ENCODE measurements around the gene INSRR.

The INSRR gene

GRCh38 chr1:156808186-156809030, 50.5 kb downstream of the INSRR start:
- in situ Hi-C loops (cut with MboI; ENCODE audit: low sequenced_read_pairs): no loop called here

GRCh38 chr1:156807627-156808026, 51.3 kb downstream of the INSRR start:
- in situ Hi-C loops (cut with MboI; ENCODE audit: low sequenced_read_pairs): no loop called here

- in situ Hi-C loops (cut with MboI; ENCODE audit: low sequenced_read_pairs): no loop called here
Measured at GRCh38 chr1:156806512-156807440, 52.1 kb downstream of the INSRR start.

GRCh38 chr1:156805766-156806511, 53.0 kb downstream of the INSRR start:
- in situ Hi-C loops (cut with MboI; ENCODE audit: low sequenced_read_pairs): no loop called here

GRCh38 chr1:156804572-156805243, 54.2 kb downstream of the INSRR start:
- in situ Hi-C loops (cut with MboI; ENCODE audit: low sequenced_read_pairs): no loop called here

- in situ Hi-C loops (cut with MboI; ENCODE audit: low sequenced_read_pairs): no loop called here
Measured at GRCh38 chr1:156804026-156804425, 54.9 kb downstream of the INSRR start.

GRCh38 chr1:156803086-156803851, 55.6 kb downstream of the INSRR start:
- in situ Hi-C loops (cut with MboI; ENCODE audit: low sequenced_read_pairs): no loop called here

- in situ Hi-C loops (cut with MboI; ENCODE audit: low sequenced_read_pairs): no loop called here
Measured at GRCh38 chr1:156802421-156802935, 56.4 kb downstream of the INSRR start.

GRCh38 chr1:156801409-156802121, 57.4 kb downstream of the INSRR start:
- in situ Hi-C loops (cut with MboI; ENCODE audit: low sequenced_read_pairs): no loop called here

- in situ Hi-C loops (cut with MboI; ENCODE audit: low sequenced_read_pairs): no loop called here
Measured at GRCh38 chr1:156797212-156797871, 61.6 kb downstream of the INSRR start.

GRCh38 chr1:156796340-156797097, 62.4 kb downstream of the INSRR start:
- in situ Hi-C loops (cut with MboI; ENCODE audit: low sequenced_read_pairs): no loop called here

GRCh38 chr1:156795787-156796186, 63.1 kb downstream of the INSRR start:
- in situ Hi-C loops (cut with MboI; ENCODE audit: low sequenced_read_pairs): no loop called here

- in situ Hi-C loops (cut with MboI; ENCODE audit: low sequenced_read_pairs): no loop called here
Measured at GRCh38 chr1:156795374-156795733, 63.6 kb downstream of the INSRR start.

GRCh38 chr1:156794506-156795373, 64.2 kb downstream of the INSRR start:
- in situ Hi-C loops (cut with MboI; ENCODE audit: low sequenced_read_pairs): no loop called here

Measured in HL-60/S4 (cell line).